Endothelial cell of umbilical vein (primary cell): ENCODE data around the gene ZBTB17. TPM values are rescaled to one million over a fixed set of nuclear protein-coding genes. Genes with fewer than 3 reads are reported as not detected.

Experiments
- BruUV-seq: library from RNA; stranded (reverse); fragments of 400-500 nt; replicated peaks from 2 replicates; lab custom pipeline; 2021; lab: Mats Ljungman, UMichigan
- CTCF ChIA-PET: fragments of 300-600, 350-600 bp; sonication (Branson Sonifier 250); formaldehyde crosslinking; loops from one replicate; lab custom pipeline; 2021; ENCODE audit warnings: antibody characterized with exemption, inconsistent platforms; lab: Charles Lee
- POLR2A ChIA-PET: fragments of 300-600, 350-600 bp; sonication (Branson Sonifier 250); formaldehyde crosslinking; loops from one replicate; lab custom pipeline; 2021; ENCODE audit warnings: antibody characterized with exemption, inconsistent platforms; lab: Charles Lee
- DNase-seq: peaks from one replicate; pipeline ENCODE4 v3.0.0-alpha.2; 2011; ENCODE audit warnings: low read depth, low spot score
- FAIRE-seq: peaks from 2 replicates; lab custom pipeline; 2011; peaks lifted over from hg19 to GRCh38; lab: Jason Lieb, UNC
- H2AFZ ChIP-seq: 2 replicates; pipeline ENCODE4 v1.6.0; 2012; ENCODE audit warnings: low read depth, low read length, control low read depth, inconsistent platforms
- H3K27ac ChIP-seq: 2 replicates; pipeline ENCODE4 v1.5.1; 2011; ENCODE audit warnings: low read depth, mild to moderate bottlenecking, control low read depth, low read length, moderate library complexity; ENCODE audit not compliant: insufficient read depth
- H3K27me3 ChIP-seq, 2 experiments: 2 replicates each; pipeline versions ENCODE4 v1.6.0 to v1.6.1; 2011; ENCODE audit warnings: low read length in 2 of 2, mixed read lengths in 1 of 2; ENCODE audit not compliant: control insufficient read depth in 2 of 2, insufficient read depth in 2 of 2
- H3K36me3 ChIP-seq, 2 experiments: 2 replicates in 1 of 2; 3 replicates in 1 of 2; pipeline ENCODE4 v1.5.1; 2011; ENCODE audit warnings: low read length in 2 of 2, mild to moderate bottlenecking in 1 of 2, moderate library complexity in 1 of 2; ENCODE audit not compliant: control insufficient read depth in 2 of 2, insufficient read depth in 2 of 2; ENCODE audit errors: extremely low read depth in 1 of 2
- H3K4me1 ChIP-seq: 3 replicates; pipeline ENCODE4 v1.5.1; 2011; ENCODE audit warnings: mild to moderate bottlenecking, low read length; ENCODE audit not compliant: control insufficient read depth, insufficient read depth; ENCODE audit errors: extremely low read depth
- H3K4me2 ChIP-seq: 2 replicates; pipeline ENCODE4 v1.6.1; 2011; ENCODE audit warnings: low read length, control low read depth, mixed read lengths; ENCODE audit not compliant: insufficient read depth
- H3K4me3 ChIP-seq, 3 experiments: fragments of 200-600 bp in 1 of 3; sonication (generic), shearing (Covaris generic) in 1 of 3; replicated peaks in 1 of 3; 2 replicates each; pipeline ENCODE4 v1.5.1; 2011 to 2016; ENCODE audit warnings: control low read depth in 3 of 3, low read length in 3 of 3, mild to moderate bottlenecking in 2 of 3, inconsistent platforms in 1 of 3, low read depth in 1 of 3, moderate library complexity in 1 of 3; ENCODE audit not compliant: insufficient read depth in 1 of 3
- H3K79me2 ChIP-seq: 2 replicates; pipeline ENCODE4 v1.6.0; 2012; ENCODE audit warnings: low read length, inconsistent platforms; ENCODE audit not compliant: control insufficient read depth, insufficient read depth
- H3K9ac ChIP-seq: replicated peaks from 2 replicates; pipeline ENCODE3; 2011; ENCODE audit warnings: low read length, control low read depth; ENCODE audit not compliant: insufficient read depth; ENCODE audit errors: extremely low read depth
- H3K9me1 ChIP-seq: replicated peaks from 3 replicates; pipeline ENCODE4 v1.6.0; 2011; ENCODE audit warnings: mild to moderate bottlenecking, low read length; ENCODE audit not compliant: control insufficient read depth, insufficient read depth; ENCODE audit errors: extremely low read depth
- H3K9me3 ChIP-seq: replicated peaks from 2 replicates; pipeline ENCODE4 v1.5.1; 2012; ENCODE audit warnings: low read length, inconsistent platforms; ENCODE audit not compliant: control insufficient read depth, insufficient read depth
- H4K20me1 ChIP-seq: replicated peaks from 2 replicates; pipeline ENCODE3; 2011; ENCODE audit warnings: mild to moderate bottlenecking, low read length; ENCODE audit not compliant: control insufficient read depth, insufficient read depth; ENCODE audit errors: extremely low read depth
- EZH2 ChIP-seq: IDR thresholded peaks from 2 replicates; pipeline ENCODE4 v1.6.1; 2012; ENCODE audit warnings: borderline replicate concordance, low read depth, mild to moderate bottlenecking, moderate library complexity, low read length, inconsistent platforms; ENCODE audit not compliant: severe bottlenecking
- FOS ChIP-seq: IDR thresholded peaks from 2 replicates; pipeline ENCODE4 v1.6.1; 2011; ENCODE audit warnings: mild to moderate bottlenecking, low read length, moderate library complexity, borderline replicate concordance; ENCODE audit not compliant: insufficient read depth
- GATA2 ChIP-seq: IDR thresholded peaks from 2 replicates; pipeline ENCODE4 v1.7.0; 2011; ENCODE audit warnings: low read depth, mild to moderate bottlenecking, moderate library complexity, mixed read lengths, low read length; ENCODE audit not compliant: insufficient read length, insufficient read depth
- JUN ChIP-seq: IDR thresholded peaks from 2 replicates; pipeline ENCODE4 v1.6.1; 2011; ENCODE audit warnings: borderline replicate concordance, low read depth; ENCODE audit not compliant: insufficient read length, insufficient read depth
- MAX ChIP-seq: IDR thresholded peaks from 2 replicates; pipeline ENCODE4 v1.6.1; 2011; ENCODE audit not compliant: insufficient read depth, insufficient read length
- MYC ChIP-seq: IDR thresholded peaks from one replicate; pipeline ENCODE4 v1.6.1; 2011; ENCODE audit warnings: mild to moderate bottlenecking, low read depth, low read length
- POLR2A ChIP-seq: IDR thresholded peaks from 2 replicates; pipeline ENCODE4 v1.6.1; 2012; ENCODE audit warnings: low read depth, mild to moderate bottlenecking, control low read depth, low read length
- POLR2AphosphoS5 ChIP-seq: IDR thresholded peaks from 2 replicates; pipeline ENCODE4 v1.6.1; 2012; ENCODE audit warnings: low read depth, mild to moderate bottlenecking, control low read depth, low read length, moderate library complexity; ENCODE audit not compliant: insufficient read depth
- dilution Hi-C: fragments of 300-500 bp; cut with MboI; formaldehyde crosslinking; loops from one replicate; pipeline ENCODE4 v1.15.0; 2019; ENCODE audit warnings: low sequenced_read_pairs; ENCODE audit not compliant: extremely low pct_ligation_motif_present
- intact Hi-C: fragments of 100-400 bp; cut with micrococcal nuclease; formaldehyde crosslinking; loops from one replicate; pipeline ENCODE4 v1.10.0; 2022
- polyA plus RNA-seq, 4 experiments: library from polyadenylated mRNA; depleted of rRNA in 3 of 4; stranded (reverse) in 3 of 4; unstranded in 1 of 4; fragments of >200 nt; gene quantifications; 2 replicates each; pipeline versions ENCODE4 v1.2.1 to v1.2.3, GENCODE V29; 2011 to 2012; ENCODE audit warnings: missing spikeins in 1 of 4
- total RNA-seq: library from RNA; stranded (reverse); gene quantifications from 2 replicates; pipeline ENCODE4 v1.2.3, GENCODE V29; 2021
- TF ChIP-seq, protein P1 (sequence below), 2 donors: IDR thresholded peaks; 1 replicate in 1 of 2; 2 replicates in 1 of 2; pipeline ENCODE4 v1.5.1; 2011; ENCODE audit warnings: low read length in 2 of 2, mild to moderate bottlenecking in 2 of 2, moderate library complexity in 2 of 2, control low read depth in 1 of 2, inconsistent platforms in 1 of 2, low read depth in 1 of 2; ENCODE audit not compliant: insufficient read depth in 1 of 2; ENCODE audit errors: extremely low read depth in 1 of 2

The ZBTB17 gene
- total and polyA plus RNA-seq, 2 donors (not counting 3 experiments of a cell fraction or from before 2014, with no cell fraction given), result 43.9 to 72.7 TPM

GRCh38 chr1:15951341-15952153, 24.4 kb downstream of the ZBTB17 start:
- H3K9me1 ChIP-seq, result no peaks in the 10 kb centered on the region
- dilution Hi-C loops, result no loop called here
- H2AFZ ChIP-seq, result no peak overlapping the region
- DNase-seq (no peak), FAIRE-seq (peak; percentile 18)
- H3K36me3 ChIP-seq, result peaks cover 6 to 16% of the 10 kb centered on the region in 2 experiments
- H3K9ac ChIP-seq, result peak overlapping the region; percentile 44
- no peak overlapping the region for H3K4me2 ChIP-seq
- intact Hi-C loops, result loop anchor here (1.0 to 2.0 kb wide), 2 partner anchors 43 to 155 kb away; no protein-coding TSS in a partner anchor
- TF ChIP-seq JUN (no peak), FOS (no peak), GATA2 (no peak), POLR2AphosphoS5 (no peak), MYC (no peak), MAX (no peak), EZH2 (no peak), POLR2A (no peak)
- TF ChIP-seq, protein P1, sequence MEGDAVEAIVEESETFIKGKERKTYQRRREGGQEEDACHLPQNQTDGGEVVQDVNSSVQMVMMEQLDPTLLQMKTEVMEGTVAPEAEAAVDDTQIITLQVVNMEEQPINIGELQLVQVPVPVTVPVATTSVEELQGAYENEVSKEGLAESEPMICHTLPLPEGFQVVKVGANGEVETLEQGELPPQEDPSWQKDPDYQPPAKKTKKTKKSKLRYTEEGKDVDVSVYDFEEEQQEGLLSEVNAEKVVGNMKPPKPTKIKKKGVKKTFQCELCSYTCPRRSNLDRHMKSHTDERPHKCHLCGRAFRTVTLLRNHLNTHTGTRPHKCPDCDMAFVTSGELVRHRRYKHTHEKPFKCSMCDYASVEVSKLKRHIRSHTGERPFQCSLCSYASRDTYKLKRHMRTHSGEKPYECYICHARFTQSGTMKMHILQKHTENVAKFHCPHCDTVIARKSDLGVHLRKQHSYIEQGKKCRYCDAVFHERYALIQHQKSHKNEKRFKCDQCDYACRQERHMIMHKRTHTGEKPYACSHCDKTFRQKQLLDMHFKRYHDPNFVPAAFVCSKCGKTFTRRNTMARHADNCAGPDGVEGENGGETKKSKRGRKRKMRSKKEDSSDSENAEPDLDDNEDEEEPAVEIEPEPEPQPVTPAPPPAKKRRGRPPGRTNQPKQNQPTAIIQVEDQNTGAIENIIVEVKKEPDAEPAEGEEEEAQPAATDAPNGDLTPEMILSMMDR (IDR thresholded peaks at IDR 0.05; ENCODE audit: extremely low read depth in 1 of 2, insufficient read depth in 1 of 2, low read depth in 1 of 2, low read length in 2 of 2), result no peak
- peaks cover 67% of the 10 kb centered on the region for H3K4me1 ChIP-seq
- H4K20me1 ChIP-seq, result no peaks in the 10 kb centered on the region
- peaks cover 50% of the 10 kb centered on the region for H3K79me2 ChIP-seq
- H3K27me3 ChIP-seq, result no peaks in the 10 kb centered on the region
- peak overlapping the region; percentile 75 for H3K27ac ChIP-seq
- CTCF ChIA-PET, result interaction anchor here (0.7 to 2.5 kb wide), 4 partner anchors 11 to 160 kb away, joined by 3 to 11 read pairs (median 3); no protein-coding TSS in a partner anchor
- no peaks in the 10 kb centered on the region for H3K9me3 ChIP-seq
- BruUV-seq, result no TSS peak
- H3K4me3 ChIP-seq, result no peak overlapping the region
- POLR2A ChIA-PET, result no interaction called here
